BJ (cell line): ENCODE results near the gene SLC35A1. TPM values are rescaled to one million over a fixed set of nuclear protein-coding genes. Genes with fewer than 3 reads are reported as not detected.

Source experiments
- CTCF ChIA-PET: fragments of 350-600 bp; formaldehyde crosslinking; extraction: SDS; loops from one replicate; lab custom pipeline; 2021; ENCODE audit warnings: antibody characterized with exemption, inconsistent platforms; lab: Yijun Ruan, JAX
- POLR2A ChIA-PET: fragments of 300-600 bp; sonication (Branson Sonifier 250); formaldehyde crosslinking; extraction: SDS; loops from one replicate; lab custom pipeline; 2021; ENCODE audit warnings: antibody characterized with exemption; lab: Charles Lee
- DNase-seq: peaks from one replicate; pipeline ENCODE4 v3.0.0-alpha.2; 2011; ENCODE audit warnings: low read depth
- H3K27me3 ChIP-seq: 2 replicates; pipeline ENCODE4 v1.6.0; 2011; ENCODE audit warnings: low read length; ENCODE audit not compliant: control insufficient read depth, insufficient read depth
- H3K36me3 ChIP-seq: 2 replicates; pipeline ENCODE4 v1.5.1; 2011; ENCODE audit warnings: low read length; ENCODE audit not compliant: control insufficient read depth, insufficient read depth
- H3K4me3 ChIP-seq: 2 replicates; pipeline ENCODE4 v1.5.1; 2011; ENCODE audit warnings: low read depth, mild to moderate bottlenecking, control low read depth, low read length
- polyA plus RNA-seq: library from polyadenylated mRNA; depleted of rRNA; stranded (reverse); fragments of >200 nt; gene quantifications from 2 replicates; pipeline ENCODE4 v1.2.3, GENCODE V29; 2011
- TF ChIP-seq, protein P1 (sequence below): IDR thresholded peaks from 2 replicates; pipeline ENCODE4 v1.5.1; 2011; ENCODE audit warnings: low read depth, mild to moderate bottlenecking, control low read depth, inconsistent platforms, low read length, moderate library complexity; ENCODE audit not compliant: insufficient read depth

SLC35A1 gene
- polyA plus RNA-seq, 1 experiment, result 10.5 TPM

DNA sequence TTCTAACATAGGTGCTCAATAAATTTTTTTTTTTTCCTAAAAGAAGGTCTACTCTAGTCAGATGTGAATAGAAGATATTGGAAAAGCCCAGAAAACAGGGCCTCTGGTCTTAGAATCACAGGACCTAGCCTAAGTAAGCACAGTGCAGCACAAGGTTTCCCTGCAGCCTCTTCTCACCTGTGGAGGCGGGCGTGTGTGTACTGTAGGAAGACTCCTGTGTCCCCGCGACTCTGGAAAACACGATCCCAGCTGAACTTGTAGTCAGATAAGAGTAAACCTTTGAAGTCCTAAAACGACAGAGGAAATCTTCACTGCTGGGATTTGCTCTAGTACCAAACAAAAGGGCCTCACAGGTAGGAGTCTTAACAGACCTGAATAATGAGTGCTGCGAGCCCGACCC, 45.7 kb downstream of the SLC35A1 start:
- no peak for DNase-seq
- peaks cover 12% of the 10 kb centered on the region for H3K36me3 ChIP-seq
- CTCF ChIA-PET, result no interaction called here

DNA sequence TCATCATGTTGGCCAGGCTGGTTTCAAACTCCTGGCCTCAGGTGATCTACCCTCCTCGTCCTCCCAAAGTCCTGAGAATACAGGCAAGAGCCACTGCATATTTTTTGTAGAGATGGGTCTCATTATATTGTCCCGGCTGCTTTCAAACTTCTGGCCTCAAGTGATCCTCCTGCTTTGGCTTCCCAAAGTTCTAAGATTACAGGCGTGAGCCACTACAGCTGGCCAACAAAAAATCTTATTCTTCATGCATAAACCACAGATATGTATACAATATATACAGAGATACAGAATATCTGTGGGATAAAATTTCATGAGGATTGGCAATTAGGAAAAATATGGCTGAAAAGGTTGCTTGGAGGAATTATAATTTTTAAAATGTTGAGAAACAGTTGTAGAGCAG, 49.9 kb downstream of the SLC35A1 start:
- peaks cover 8% of the 10 kb centered on the region for H3K36me3 ChIP-seq
- TF ChIP-seq, protein P1, sequence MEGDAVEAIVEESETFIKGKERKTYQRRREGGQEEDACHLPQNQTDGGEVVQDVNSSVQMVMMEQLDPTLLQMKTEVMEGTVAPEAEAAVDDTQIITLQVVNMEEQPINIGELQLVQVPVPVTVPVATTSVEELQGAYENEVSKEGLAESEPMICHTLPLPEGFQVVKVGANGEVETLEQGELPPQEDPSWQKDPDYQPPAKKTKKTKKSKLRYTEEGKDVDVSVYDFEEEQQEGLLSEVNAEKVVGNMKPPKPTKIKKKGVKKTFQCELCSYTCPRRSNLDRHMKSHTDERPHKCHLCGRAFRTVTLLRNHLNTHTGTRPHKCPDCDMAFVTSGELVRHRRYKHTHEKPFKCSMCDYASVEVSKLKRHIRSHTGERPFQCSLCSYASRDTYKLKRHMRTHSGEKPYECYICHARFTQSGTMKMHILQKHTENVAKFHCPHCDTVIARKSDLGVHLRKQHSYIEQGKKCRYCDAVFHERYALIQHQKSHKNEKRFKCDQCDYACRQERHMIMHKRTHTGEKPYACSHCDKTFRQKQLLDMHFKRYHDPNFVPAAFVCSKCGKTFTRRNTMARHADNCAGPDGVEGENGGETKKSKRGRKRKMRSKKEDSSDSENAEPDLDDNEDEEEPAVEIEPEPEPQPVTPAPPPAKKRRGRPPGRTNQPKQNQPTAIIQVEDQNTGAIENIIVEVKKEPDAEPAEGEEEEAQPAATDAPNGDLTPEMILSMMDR, result no peak
- H3K4me3 ChIP-seq, result no peak overlapping the region
- ChIA-PET POLR2A (no interaction called here), CTCF (no interaction called here)
- no peak for DNase-seq
- H3K27me3 ChIP-seq, result no peaks in the 10 kb centered on the region

More for the DNA sequence above, 45.7 kb downstream of the SLC35A1 start:
- TF ChIP-seq, protein P1, result no peak
- POLR2A ChIA-PET, result no interaction called here
- Histone ChIP-seq H3K27me3 (no peaks in the 10 kb centered on the region), H3K4me3 (no peak overlapping the region)

DNA sequence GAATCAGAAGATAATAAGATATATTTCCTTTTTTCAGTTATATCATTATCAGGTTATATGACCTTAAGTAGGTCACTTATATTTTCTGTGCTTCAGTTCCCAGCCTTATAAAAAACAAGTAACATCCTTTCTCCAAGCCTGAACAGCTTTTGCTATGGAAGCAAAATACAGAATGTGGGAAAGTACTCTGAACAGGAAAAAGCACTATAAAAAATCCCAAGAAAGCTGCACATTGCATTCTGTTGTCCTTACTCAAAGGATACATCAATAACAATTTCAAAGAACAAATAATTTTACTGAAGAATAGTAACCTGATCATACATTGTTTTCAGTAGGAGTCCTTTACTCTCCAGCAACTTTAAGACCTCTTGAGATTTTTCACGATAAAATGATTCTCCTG, 56.4 kb downstream of the SLC35A1 start:
- CTCF ChIA-PET, result no interaction called here
- Histone ChIP-seq H3K36me3 (peaks cover 5% of the 10 kb centered on the region), H3K4me3 (no peak overlapping the region), H3K27me3 (no peaks in the 10 kb centered on the region)
- TF ChIP-seq, protein P1, result no peak
- POLR2A ChIA-PET, result no interaction called here
- no peak for DNase-seq

DNA sequence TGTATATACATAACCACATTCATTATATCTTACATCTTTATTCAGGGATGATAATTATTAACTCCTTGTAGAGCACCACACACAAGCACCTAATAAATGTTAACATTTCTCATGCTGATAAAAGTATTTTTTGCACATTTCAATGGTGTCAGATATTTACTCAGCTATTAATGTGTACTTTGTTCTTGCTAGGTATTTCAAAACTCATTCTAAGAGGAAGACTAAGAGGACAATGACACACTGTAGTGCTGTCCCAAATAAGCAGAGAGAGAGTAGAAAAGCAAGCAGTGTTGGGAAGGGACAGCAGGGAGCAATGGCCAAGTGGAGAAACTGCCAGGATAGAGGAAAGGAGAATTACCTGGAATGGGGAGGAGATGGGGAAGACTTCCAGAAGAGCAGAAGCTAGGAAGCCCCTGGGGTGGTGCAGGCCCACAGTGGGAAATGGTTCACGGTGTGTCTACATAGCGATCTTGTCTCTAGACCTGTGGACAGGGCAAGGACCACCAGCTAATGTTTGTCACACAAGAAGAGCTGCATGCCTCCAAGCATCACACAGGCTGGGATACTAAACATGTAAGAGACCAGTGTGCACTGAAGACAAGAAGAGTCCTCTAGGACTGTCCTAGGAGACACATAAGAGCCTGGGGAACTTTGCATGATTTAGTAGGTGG, 61.7 kb downstream of the SLC35A1 start:
- ChIA-PET CTCF (no interaction called here), POLR2A (no interaction called here)
- no peak for DNase-seq
- TF ChIP-seq, protein P1, result no peak
- H3K36me3 ChIP-seq, result peaks cover 13% of the 10 kb centered on the region
- no peak overlapping the region for H3K4me3 ChIP-seq
- no peaks in the 10 kb centered on the region for H3K27me3 ChIP-seq

DNA sequence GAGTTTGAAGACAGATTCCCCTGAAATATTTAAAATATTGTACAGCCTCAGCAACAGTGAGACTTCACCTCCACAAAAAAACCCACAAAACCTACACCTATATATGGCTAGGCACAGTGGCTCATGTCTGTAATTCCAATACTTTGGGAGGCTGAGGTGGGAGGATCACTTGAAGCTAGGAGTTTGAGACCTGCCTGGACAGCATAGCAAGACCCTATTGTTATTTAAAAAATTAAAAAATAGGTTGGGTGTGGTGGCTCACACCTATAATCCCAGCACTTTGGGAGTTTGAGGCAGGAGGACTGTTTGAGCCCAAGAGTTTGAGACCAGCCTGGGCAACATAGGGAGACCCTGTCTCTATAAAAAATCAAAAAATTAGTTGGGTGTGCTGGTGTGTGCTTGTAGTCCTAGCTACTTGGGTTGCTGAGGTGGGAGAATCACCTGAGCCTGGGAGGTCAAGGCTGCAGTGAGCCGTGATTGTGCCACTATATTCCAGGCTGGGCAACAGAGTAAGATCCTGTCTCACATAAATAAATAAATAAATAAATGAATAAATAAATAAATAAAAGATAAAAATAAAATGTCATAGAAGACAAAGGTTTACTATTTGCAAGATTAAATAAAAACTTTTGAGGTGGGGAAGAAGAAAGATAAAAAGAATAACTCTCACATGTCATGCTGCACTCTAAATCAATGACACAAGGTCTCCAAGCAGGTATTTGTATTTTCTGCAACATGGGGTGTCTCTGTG, 65.9 kb downstream of the SLC35A1 start:
- POLR2A ChIA-PET, result no interaction called here
- DNase-seq, result no peak
- CTCF ChIA-PET, result no interaction called here
- TF ChIP-seq, protein P1, result no peak
- no peaks in the 10 kb centered on the region for H3K27me3 ChIP-seq
- H3K36me3 ChIP-seq, result peaks cover 14% of the 10 kb centered on the region
- H3K4me3 ChIP-seq, result no peak overlapping the region
